Keratinocyte (primary cell): ENCODE results near the gene FRMD6. TPM values are rescaled to one million over a fixed set of nuclear protein-coding genes. Genes with fewer than 3 reads are reported as not detected.

Source experiments
- DNase-seq: peaks from one replicate; pipeline ENCODE4 v3.0.0-alpha.2; 2011; ENCODE audit warnings: low read depth, missing footprints, low spot score
- FAIRE-seq: peaks from 2 replicates; lab custom pipeline; 2011; peaks lifted over from hg19 to GRCh38; lab: Jason Lieb, UNC
- H2AFZ ChIP-seq: 2 replicates; pipeline ENCODE4 v1.6.0; 2012; ENCODE audit warnings: low read length, control low read depth, inconsistent platforms; ENCODE audit not compliant: control insufficient read depth
- H3K27ac ChIP-seq: 2 replicates; pipeline ENCODE4 v1.5.1; 2011; ENCODE audit warnings: low read length; ENCODE audit not compliant: control insufficient read depth, insufficient read depth
- H3K27me3 ChIP-seq: 3 replicates; pipeline ENCODE4 v1.6.0; 2011; ENCODE audit warnings: low read length; ENCODE audit not compliant: control insufficient read depth, insufficient read depth; ENCODE audit errors: extremely low read depth
- H3K36me3 ChIP-seq, 2 experiments: 2 replicates in 1 of 2; 3 replicates in 1 of 2; pipeline ENCODE4 v1.5.1; 2011; ENCODE audit warnings: low read length in 2 of 2, mild to moderate bottlenecking in 1 of 2; ENCODE audit not compliant: control insufficient read depth in 2 of 2, insufficient read depth in 2 of 2; ENCODE audit errors: extremely low read depth in 1 of 2
- H3K4me1 ChIP-seq: 3 replicates; pipeline ENCODE4 v1.5.1; 2011; ENCODE audit warnings: low read length; ENCODE audit not compliant: control insufficient read depth, insufficient read depth; ENCODE audit errors: extremely low read depth
- H3K4me2 ChIP-seq: 3 replicates; pipeline ENCODE4 v1.6.0; 2011; ENCODE audit warnings: low read depth, low read length; ENCODE audit not compliant: control insufficient read depth, insufficient read depth; ENCODE audit errors: extremely low read depth
- H3K4me3 ChIP-seq, 3 experiments: fragments of 200-600 bp in 1 of 3; sonication (generic) in 1 of 3; 2 replicates in 2 of 3; 3 replicates in 1 of 3; pipeline ENCODE4 v1.5.1; 2011 to 2016; ENCODE audit warnings: low read length in 3 of 3, mild to moderate bottlenecking in 3 of 3, control low read depth in 2 of 3, inconsistent platforms in 1 of 3, low read depth in 1 of 3, mixed read lengths in 1 of 3, mixed run types in 1 of 3, moderate library complexity in 1 of 3; ENCODE audit not compliant: control insufficient read depth in 2 of 3, insufficient read depth in 2 of 3; ENCODE audit errors: extremely low read depth in 1 of 3
- H3K79me2 ChIP-seq: 2 replicates; pipeline ENCODE4 v1.6.0; 2012; ENCODE audit warnings: low read length; ENCODE audit not compliant: control insufficient read depth, insufficient read depth
- H3K9ac ChIP-seq: 3 replicates; pipeline ENCODE4 v1.6.0; 2011; ENCODE audit warnings: low read length; ENCODE audit not compliant: control insufficient read depth, insufficient read depth; ENCODE audit errors: extremely low read depth
- H3K9me1 ChIP-seq: 3 replicates; pipeline ENCODE4 v1.6.0; 2011; ENCODE audit warnings: low read length; ENCODE audit not compliant: control insufficient read depth, insufficient read depth; ENCODE audit errors: extremely low read depth
- H3K9me3 ChIP-seq: 2 replicates; pipeline ENCODE4 v1.5.1; 2012; ENCODE audit warnings: low read depth, low read length; ENCODE audit not compliant: control insufficient read depth
- H4K20me1 ChIP-seq: 3 replicates; pipeline ENCODE4 v1.6.0; 2011; ENCODE audit warnings: low read length; ENCODE audit not compliant: control insufficient read depth, insufficient read depth; ENCODE audit errors: extremely low read depth
- CTCF ChIP-seq, 3 experiments: IDR thresholded peaks in 1 of 3; conservative IDR thresholded peaks in 1 of 3; optimal IDR thresholded peaks in 1 of 3; 2 replicates in 2 of 3; 3 replicates in 1 of 3; pipeline versions ENCODE3 to v1.5.1; 2011; ENCODE audit warnings: low read length in 3 of 3, mild to moderate bottlenecking in 3 of 3, moderate library complexity in 2 of 3, control low read depth in 1 of 3, inconsistent platforms in 1 of 3; ENCODE audit not compliant: insufficient read depth in 2 of 3; ENCODE audit errors: extremely low read depth in 1 of 3
- EZH2 ChIP-seq: IDR thresholded peaks from one replicate; pipeline ENCODE4 v1.6.1; 2012; ENCODE audit warnings: inconsistent platforms, mild to moderate bottlenecking, low read length, moderate library complexity
- dilution Hi-C: fragments of 300-500 bp; cut with MboI; formaldehyde crosslinking; loops from one replicate; pipeline ENCODE4 v1.7.0; 2020; ENCODE audit warnings: low sequenced_read_pairs; ENCODE audit not compliant: extremely low pct_ligation_motif_present
- polyA plus RNA-seq, 5 experiments: library from polyadenylated mRNA; depleted of rRNA in 3 of 5; stranded (reverse) in 3 of 5; stranded (forward) in 1 of 5; unstranded in 1 of 5; fragments of >200 nt; gene quantifications; 1 replicate in 1 of 5; 2 replicates in 3 of 5; 3 replicates in 1 of 5; pipeline versions ENCODE4 v1.2.1 to v1.2.3, GENCODE V29; 2011 to 2012; ENCODE audit warnings: missing spikeins in 2 of 5, low read depth in 1 of 5, low replicate concordance in 1 of 5

Gene FRMD6
- polyA plus RNA-seq, 1 donor (not counting 4 experiments of a cell fraction or from before 2014, with no cell fraction given), result 120 TPM

- dilution Hi-C loops, result no loop called here
- H3K9ac ChIP-seq, result no peak overlapping the region
- H3K27ac ChIP-seq, result no peak overlapping the region
- TF ChIP-seq CTCF (optimal IDR thresholded peaks at IDR 0.05 in 1 of 3, IDR thresholded peaks at IDR 0.05 in 1 of 3, conservative IDR thresholded peaks at IDR 0.05 in 1 of 3; ENCODE audit: extremely low read depth in 1 of 3, insufficient read depth in 2 of 3, low read length in 3 of 3) (no peak), EZH2 (no peak)
- no peaks in the 10 kb centered on the region for H3K9me1 ChIP-seq
- peaks cover 10 to 16% of the 10 kb centered on the region in 2 experiments for H3K36me3 ChIP-seq
- no peak for FAIRE-seq
- no peaks in the 10 kb centered on the region for H3K9me3 ChIP-seq
- H4K20me1 ChIP-seq, result no peaks in the 10 kb centered on the region
- no peak overlapping the region for H3K4me2 ChIP-seq
- DNase-seq, result no peak
- no peak overlapping the region for H2AFZ ChIP-seq
- H3K79me2 ChIP-seq, result peaks cover 70% of the 10 kb centered on the region
- no peak overlapping the region for H3K4me3 ChIP-seq
- no peaks in the 10 kb centered on the region for H3K4me1 ChIP-seq
- no peaks in the 10 kb centered on the region for H3K27me3 ChIP-seq
Observed at GRCh38 chr14:51605575-51605974, 46.1 kb upstream of the FRMD6 start.

DNA sequence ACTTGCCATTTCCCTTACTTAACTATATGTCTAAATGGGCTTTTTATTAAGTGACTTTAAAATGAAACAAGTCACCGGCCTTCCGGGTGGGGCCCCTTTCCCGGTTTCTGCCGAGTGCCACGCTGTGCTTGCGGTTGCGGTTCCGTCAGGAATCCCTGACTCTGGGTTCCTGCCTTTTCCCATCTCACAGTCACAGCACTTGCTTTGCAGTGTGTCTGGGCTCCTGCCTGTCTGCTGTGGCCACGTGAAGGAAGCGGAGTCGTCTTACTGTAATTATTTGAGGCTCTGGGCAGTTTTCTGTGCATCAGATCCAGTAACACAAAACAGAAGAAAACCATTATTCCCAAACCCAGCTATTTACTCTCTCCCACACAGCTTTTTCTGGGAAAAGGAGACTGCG, 44.0 kb upstream of the FRMD6 start:
- Histone ChIP-seq H3K4me1 (no peaks in the 10 kb centered on the region), H3K36me3 (peaks cover 10 to 13% of the 10 kb centered on the region in 2 experiments), H3K27ac (no peak overlapping the region), H3K9me3 (no peaks in the 10 kb centered on the region), H2AFZ (no peak overlapping the region), H3K4me3 (no peak overlapping the region), H3K9ac (no peak overlapping the region), H3K4me2 (no peak overlapping the region), H4K20me1 (peaks cover 2% of the 10 kb centered on the region), H3K9me1 (no peaks in the 10 kb centered on the region), H3K27me3 (no peaks in the 10 kb centered on the region), H3K79me2 (peaks cover 69% of the 10 kb centered on the region)
- no peak for FAIRE-seq
- no peak for DNase-seq
- dilution Hi-C loops, result no loop called here
- TF ChIP-seq EZH2, result no peak
- TF ChIP-seq CTCF (optimal IDR thresholded peaks at IDR 0.05 in 1 of 3, IDR thresholded peaks at IDR 0.05 in 1 of 3, conservative IDR thresholded peaks at IDR 0.05 in 1 of 3; ENCODE audit: extremely low read depth in 1 of 3, insufficient read depth in 2 of 3, low read length in 3 of 3), result no peak
